TTC549 (cell line): ENCODE data around the gene TIMM17B.
"Not testable (repeated sequence)": the region's sequence is repeated elsewhere in the genome, so short reads cannot be mapped to it uniquely, and the experiment has no call there.

Source experiments
- FAIRE-seq: peaks from 2 replicates; lab custom pipeline; 2012; peaks lifted over from hg19 to GRCh38; lab: Jason Lieb, UNC

Gene TIMM17B

DNA sequence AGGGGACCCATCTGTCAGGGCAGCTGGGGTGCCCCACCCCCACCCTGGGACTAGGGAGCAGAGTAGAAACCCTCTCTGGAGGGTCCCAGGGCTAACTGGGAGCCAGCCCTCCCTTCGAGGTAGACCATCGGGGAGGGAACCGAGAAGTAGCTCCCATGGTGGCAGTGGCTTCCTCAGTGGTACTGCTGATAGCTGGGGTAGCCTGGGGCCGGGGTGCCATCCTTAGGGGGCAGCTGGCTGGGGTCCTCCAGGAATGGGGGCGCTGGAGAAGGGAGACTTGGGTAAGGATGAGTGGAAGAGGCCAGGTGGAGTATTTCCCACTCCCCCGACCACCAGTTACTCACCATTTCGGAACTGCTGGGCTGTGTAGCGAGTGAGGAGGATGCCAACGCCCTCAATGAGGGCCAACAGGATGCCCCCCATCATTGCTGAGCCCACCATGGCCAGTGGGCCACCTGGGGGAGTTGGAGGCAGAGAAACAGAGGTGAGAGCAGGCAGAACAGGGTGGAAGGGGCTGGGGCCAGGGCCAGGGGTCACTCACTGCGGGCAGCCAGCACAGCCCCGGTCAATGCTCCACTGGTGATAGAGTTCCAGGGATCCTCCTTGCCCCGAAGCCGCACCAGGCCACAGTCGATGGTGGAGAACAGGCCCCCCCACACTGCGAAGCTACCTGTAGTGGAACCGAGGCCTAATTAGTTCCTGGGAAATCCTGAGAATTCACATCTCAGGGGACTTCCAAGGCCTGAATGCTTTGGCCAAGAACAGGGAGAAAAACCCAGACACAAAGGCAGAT lies 3.8 kb downstream of the TIMM17B start:
- no peak for FAIRE-seq

DNA sequence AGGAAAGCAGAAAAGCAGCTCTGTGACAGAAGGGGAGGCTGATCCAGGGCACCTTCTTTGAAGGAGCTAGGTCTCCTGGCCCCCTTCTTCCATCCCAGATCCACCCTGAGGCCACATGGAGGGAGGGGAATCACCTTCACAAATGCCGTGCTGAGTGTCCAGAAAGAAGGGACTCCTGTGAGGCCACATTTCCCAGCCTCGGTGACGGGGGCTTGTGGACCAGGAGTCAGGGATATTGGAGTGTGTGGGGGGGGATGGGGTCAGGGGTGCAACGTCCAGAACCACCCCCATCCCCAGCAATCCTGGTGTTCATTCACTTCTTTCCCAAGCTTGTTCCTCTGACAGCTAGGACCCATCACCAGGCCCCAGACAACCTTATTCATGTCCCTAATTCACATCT lies 4.7 kb downstream of the TIMM17B start:
- FAIRE-seq, result no peak

DNA sequence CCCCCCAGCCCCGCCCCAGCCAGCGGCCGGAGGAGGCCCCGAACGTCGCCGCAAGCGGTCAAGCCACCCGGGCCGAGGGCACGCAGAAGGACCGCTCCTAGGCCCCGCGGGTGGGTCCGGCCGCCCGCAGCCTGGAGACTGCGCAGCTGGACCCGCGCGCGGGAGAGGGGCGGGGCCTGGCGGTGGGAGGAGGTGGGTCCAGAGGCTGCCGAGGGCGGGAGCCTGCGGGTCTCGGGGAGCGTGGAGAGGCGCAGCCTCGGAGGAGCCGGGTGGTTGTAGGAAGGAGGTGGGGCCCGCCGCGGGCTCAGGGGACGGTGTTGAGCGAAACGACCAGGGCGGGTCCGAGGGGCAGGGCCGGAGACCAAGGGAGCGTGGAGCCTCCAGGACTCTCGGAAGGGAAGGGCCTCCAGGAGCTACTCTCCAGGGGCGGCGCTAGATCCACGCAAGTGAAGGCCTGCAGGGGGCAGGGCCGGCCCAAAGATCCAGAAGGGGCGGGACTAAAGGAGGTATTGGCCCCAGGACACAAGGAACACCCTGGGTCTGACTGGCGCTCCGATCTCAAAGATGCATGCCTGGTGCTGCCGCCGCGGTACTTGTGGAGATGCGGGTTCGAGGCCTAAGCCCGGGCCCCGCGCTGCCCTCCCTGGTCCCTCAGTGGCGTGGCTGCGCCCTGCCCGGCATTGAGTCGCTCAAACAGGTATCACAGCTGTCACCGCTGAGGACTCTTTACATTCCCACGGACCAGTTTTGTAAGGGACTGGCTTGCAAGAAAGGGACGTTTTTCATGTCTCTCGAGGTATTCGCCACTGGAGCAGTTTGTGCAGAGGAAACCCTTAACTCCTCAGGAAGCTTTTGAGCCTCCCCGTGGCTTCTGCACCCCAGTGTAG lies 5.9 kb downstream of the TIMM17B start:
- no peak for FAIRE-seq

DNA sequence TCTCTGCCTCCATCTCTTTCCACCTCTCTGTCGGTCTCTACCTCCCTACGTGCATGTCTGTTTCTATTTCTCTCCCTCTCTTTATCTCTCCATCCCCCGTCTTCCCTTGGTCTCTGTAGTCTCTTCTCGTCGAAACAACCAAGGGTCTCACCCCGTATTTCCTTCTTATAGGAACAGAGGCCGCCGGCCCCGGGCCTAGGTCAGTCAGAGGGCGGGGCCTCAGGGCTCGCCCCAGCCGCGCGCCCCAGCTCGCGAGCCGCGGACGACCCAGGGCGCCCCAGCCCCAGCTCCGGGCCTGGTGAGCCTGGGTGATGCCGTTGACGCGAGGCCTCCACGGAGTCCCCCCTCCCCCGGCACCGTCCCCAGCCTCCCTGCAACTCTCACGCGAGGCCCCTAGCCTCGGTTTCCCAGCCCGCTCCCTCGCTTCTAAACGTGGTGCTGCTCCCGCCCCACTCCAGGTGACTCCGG lies 6.6 kb downstream of the TIMM17B start:
- FAIRE-seq, result no peak

DNA sequence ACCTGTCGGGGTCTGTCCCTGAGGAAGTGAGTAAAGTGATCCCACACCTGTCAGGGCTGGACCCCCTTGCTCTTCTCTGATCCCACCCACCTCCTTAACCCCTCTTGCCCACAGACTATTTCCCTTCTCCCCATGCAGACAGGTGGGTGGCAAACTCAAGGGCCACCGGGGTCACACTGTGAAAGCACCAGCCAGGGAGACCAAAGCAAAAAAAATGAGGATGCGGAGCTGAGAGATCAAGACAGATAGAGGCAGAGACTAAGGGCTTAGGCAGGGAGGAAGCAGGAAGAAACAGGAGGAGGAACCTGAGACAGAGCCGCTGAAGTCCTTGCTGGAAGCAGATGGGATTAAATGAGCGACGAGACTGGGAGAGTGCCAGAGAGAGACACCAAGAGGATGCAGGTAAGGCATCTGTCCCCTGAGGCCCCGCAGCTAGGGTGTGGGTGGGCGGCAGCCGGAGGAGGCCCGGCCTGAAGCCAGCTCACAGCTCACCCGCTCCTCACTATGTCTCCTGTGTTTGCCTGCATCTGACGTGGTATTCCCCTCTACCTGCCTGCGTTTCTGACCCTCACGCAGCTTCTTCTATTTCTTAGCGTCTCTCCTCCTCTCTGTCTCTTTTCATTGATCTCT lies 7.2 kb downstream of the TIMM17B start:
- FAIRE-seq, result no peak

DNA sequence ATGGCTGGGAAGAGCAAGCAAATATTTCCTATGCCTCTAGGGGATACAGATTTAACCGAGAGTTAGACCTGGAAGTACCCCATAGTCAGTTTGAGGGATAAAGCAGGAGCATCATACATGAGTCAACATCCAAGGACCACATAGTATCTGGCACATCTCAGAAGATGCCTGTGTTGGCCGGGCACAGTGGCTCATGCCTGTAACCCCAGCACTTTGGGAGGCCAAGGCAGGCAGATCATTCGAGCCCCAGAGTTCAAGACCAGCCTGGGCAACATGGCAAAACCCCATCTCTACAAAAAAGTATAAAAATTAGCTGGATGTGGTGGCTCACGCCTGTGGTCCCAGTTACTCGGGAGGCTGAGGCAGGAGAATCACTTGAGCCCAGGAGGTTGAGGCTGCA lies 11.0 kb downstream of the TIMM17B start:
- FAIRE-seq, result not testable (repeated sequence)

DNA sequence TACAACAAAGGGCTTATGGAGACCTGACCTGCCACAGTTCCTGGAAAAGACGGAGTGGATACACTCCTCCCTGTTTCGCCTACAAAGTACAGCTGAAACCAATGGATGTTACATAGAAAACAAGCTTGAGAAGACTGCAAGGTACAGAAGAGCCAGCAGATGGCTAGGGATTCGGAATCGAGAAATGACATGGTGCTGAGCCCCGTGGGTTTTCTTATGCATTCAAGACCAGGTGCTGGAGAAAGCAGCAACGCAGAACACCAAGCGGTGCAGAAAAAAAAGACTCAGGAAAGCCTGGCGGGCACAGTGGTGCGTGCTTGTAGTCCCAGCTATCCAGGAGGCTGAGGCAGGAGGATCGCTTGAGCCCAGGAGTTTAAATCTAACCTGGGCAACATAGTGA lies 13.8 kb downstream of the TIMM17B start:
- no peak for FAIRE-seq

DNA sequence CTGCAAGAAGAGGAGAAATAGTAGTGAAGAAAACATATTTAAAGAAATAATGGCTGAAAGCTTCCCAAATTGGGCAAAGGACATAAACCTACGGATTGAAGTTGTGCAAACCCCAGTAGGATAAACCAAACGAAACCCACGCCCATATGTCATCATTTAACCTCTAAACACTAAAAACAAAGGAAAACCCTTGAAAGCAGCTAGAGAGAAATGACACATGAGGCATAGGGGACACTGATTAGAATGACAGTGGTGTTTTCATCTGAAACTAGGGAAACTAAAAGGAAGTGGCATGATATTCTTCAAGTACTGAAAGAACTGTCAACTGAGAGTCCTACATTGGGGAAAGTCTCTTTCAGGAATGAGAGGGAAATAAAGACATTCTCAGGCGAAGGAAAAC lies 20.6 kb downstream of the TIMM17B start:
- FAIRE-seq, result not testable (repeated sequence)

DNA sequence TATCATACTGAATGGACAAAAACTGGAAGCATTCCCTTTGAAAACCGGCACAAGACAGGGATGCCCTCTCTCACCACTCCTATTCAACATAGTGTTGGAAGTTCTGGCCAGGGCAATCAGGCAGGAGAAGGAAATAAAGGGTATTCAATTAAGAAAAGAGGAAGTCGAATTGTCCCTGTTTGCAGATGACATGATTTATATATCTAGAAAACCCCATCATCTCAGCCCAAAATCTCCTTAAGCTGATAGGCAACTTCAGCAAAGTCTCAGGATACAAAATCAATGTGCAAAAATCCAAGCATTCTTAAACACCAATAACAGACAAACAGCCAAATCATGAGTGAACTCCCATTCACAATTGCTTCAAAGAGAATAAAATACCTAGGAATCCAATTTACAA lies 25.6 kb downstream of the TIMM17B start:
- not testable (repeated sequence) for FAIRE-seq

DNA sequence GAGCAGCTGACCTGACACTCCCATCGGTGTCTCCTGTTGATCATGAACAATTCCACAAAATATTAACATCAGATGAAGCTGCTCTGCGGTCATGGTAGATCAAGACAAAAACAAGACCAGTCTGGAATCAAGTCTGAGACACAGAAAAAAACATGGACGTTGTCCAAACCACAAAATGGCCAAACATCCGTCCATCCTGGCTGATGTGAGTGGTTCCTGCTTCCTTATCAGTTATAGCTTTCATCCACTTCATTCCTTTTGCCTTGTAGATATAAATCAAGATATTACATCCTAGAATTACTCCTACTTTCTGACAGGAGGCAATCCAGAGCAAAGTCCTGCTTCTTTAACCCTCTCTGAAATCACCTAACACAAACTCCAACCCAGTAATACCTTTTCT lies 33.4 kb downstream of the TIMM17B start:
- no peak for FAIRE-seq

DNA sequence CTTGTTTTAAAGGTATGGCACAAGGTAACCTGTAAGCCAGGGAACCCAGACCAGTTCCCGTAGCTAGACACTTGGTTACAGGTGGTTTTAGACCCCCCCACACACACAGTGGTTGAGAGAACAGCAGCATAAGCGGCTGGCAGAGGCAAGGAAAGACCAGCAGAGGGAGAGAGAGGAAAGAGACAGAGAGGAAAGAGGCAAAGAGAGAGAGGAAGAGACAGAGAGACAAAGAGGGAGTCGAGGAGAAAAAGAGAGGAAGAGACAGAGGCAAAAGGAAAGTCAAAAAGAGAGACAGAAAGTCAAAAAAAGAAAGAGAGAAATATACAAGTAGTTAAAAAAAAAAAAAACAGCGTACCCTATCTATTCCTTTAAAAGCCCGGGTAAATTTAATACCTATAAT lies 42.7 kb downstream of the TIMM17B start:
- FAIRE-seq, result no peak

DNA sequence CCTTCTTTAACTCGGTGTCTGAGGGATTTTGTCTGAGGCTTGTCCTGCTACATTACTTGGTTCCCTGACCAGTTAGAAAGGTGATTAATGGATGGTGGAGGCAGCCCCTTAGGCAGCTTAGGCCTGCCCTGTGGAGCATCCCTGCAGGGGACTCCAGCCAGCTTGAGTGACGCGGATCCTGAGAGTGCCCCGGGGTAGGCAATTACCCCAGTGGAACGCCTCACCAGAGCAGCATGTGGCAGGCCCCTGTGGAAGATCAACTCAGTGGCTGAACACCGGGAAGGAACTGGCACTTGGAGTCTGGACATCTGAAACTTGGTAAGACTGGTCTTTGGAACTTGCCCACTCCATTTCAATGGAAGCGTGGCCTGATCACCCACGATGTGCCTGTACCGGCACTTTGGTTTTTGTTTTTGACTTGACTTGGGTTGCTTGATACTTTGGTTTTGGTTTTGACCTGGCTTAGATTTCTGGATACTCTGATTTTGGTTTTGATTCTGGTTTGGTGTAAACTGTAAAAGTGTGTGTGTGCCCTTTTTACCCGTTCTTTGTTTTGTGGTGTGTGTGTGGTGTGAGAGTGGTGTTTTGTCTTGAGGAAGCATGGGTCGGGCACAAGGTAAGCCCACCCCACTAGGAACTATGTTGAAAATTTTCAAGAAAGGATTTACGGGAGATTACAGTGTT lies 43.3 kb downstream of the TIMM17B start:
- not testable (repeated sequence) for FAIRE-seq

DNA sequence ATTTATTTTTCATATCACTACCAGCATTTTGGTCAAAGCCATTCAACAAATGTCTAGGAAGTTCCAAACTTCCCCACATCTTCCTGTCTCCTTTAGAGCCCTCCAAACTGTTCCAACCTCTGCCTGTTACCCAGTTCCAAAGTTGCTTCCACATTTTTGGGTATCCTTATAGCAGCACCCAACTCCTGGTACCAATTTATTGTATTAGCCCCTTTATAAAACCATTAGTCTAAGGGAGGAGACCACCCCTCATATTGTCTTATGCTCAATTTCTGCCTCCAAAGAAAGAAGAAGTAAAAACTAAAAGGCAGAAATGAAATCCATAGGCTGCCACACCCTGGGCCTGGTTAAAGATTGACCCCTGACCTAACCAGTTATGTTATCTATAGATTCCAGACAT lies 44.1 kb downstream of the TIMM17B start:
- FAIRE-seq, result not testable (repeated sequence)

DNA sequence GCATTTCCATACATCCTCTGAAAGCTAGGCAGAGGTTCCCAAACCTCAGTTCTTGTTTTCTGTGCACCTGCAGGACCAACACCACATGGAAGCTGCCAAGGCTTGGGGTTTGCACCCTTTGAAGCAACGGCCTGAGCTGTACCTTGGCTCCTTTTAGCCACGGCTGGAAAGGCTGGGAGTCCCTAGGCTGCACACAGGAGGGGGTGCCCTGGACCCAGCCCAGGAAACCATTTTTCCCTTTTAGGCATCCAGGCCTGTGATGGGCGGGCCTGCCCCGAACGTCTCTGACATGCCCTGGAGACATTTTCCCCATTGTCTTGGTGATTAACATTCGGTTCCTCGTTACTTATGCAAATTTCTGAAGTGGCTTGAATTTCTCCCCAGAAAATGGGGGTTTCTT lies 44.7 kb downstream of the TIMM17B start:
- no peak for FAIRE-seq

DNA sequence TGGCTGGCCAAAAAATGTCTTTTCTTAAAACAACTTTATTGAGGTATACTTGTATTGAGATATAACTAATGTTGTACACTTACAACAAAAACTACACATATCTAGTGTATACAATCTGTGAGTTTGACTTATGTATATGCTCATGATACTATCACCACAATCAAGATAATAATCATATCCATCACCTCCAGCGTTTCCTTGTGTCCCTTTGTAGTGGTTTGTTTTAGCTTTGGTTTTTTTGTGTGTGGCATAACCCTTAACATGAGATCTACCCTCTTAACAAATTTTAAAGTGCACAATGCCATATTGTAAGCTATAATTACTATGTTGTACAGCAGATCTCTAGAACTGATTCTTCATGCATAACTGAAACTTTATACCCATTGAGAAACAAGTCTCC lies 48.7 kb downstream of the TIMM17B start:
- no peak for FAIRE-seq
